ENCODE results near the gene CDK11A.
"Not testable (repeated sequence)": the region's sequence is repeated elsewhere in the genome, so short reads cannot be mapped to it uniquely, and the experiment has no call there.

The CDK11A gene

DNA sequence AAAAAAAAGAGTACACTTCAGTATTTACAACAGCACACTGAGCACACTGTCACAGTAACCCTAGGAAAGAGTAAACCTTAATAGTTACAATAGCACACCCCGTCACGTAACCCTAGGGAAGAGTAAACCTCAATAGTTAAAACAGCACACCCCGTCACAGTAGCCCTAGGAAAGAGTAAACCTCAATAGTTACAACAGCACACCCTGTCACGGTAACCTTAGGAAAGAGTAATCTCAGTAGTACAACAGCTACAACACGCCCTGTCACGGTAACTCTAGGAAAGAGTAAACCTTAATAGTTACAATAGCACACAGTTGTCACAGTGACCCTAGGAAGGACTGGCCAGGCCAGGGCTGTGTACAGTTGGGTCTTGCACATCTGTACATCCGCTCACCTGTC lies 3.0 kb downstream of the CDK11A start:
- FAIRE-seq: no peak

DNA sequence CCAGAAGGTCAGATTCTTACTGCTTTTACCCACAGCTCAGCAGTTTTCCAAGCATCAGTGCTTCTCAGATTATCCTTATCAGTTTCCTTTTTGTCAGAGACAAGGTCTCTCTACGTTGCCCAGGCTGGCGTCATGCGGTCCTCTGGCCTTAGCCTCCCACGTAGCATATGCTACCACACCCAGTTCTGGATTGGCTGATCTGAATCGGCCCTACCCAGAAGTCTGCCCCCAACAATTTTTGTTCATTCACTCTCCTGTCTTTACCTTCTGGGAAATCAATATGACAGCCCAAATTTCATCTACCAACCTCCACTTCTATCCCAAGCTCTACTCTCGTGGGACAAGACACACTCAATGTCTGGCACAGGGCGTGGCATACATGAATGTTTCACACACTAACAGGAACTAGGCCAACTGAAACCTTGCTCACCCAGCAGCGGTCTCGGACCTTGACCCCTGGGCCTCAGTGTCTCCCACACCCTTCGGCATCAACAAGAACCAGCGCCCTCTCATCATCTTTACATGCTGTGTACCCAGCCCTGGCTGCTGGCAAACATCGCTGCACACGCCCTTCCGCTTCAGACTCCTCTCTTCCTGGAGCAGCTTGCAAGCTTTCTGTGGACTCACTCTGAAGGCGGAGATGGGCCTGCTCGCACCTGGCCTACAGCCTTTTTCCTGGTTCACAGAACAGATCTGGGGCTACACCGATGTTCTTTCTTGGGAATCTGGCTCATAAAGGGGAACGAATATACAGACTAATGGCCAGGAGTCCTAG lies 8.9 kb downstream of the CDK11A start:
- not testable (repeated sequence) for FAIRE-seq

DNA sequence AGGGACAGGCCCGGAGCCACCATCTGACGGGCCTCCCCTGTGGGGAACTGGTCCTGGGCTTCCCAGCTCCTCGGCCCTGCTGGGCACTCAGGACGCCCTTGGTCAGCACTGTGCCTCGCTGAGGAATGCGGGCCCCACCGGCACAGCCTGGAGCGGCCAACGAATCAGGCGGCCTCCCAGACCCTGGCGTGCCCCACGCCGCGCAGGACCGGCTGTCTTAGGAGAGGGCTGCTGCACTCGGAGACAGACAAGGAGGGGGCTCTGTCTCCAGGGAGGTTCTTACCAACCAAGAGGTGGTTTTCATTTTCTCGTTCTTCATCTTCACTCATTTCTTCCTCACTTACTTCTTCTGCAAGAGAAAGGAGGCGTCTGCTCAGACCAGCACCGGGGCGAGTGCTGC lies 16.3 kb downstream of the CDK11A start:
- not testable (repeated sequence) for FAIRE-seq

GRCh38 chr1:1707241-1707640 lies 16.9 kb downstream of the CDK11A start:
- not testable (repeated sequence) for FAIRE-seq

- not testable (repeated sequence) for FAIRE-seq
Observed at GRCh38 chr1:1705623-1706022, 18.5 kb downstream of the CDK11A start.

DNA sequence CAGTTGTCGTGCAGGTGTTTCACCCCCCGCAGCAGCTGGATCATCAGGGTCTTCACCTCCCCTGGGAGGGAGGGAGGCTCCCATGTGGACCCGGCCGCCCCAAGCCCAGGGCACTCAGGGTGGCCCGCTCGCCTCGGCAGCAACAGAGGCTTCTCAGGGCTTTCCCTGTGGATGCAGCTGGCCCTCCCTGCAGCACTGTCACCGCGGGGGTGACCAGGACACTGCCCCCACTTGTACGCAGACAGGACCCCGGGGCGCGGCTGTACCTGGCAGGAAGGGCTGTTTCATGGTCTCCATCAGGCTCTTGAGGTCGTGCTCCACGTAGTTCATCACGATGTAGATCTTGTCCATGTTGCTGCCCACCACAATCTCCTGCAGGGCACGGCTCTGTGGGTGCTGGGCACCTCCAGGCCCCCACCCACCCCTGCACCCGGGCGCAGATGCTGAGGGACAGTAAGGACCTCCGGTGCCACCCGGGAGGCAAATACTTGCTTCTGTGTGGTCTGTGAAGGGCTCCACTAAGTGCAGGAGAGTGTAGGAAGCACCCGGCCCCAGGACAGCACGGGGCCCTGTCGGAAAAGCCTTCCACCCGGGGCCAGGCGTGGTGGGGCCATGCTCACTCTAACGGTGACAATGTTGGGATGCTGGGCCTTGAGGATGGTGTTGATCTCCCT lies 19.7 kb downstream of the CDK11A start:
- FAIRE-seq: not testable (repeated sequence)

DNA sequence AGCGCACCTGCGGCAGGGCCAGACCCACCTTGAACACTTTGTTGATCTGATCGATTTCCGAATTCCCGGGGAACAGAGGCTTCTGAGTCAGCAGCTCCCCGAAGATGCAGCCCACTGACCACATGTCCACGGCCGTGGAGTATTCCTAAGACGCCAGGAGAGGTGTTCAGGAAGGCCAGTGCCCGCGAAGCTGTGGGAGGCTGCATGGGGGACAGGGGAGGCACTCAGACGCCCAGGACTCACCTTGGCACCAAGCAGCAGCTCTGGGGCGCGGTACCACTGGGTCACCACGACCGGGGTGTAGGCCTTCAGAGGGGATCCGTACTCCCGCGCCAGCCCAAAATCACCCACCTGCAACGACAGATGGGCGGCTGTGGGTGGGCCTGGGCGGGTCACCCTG lies 20.4 kb downstream of the CDK11A start:
- FAIRE-seq: no peak

GRCh38 chr1:1702506-1702905 lies 21.7 kb downstream of the CDK11A start:
- FAIRE-seq: not testable (repeated sequence)

- FAIRE-seq: not testable (repeated sequence)
Observed at GRCh38 chr1:1700557-1700956, 23.6 kb downstream of the CDK11A start.

GRCh38 chr1:1700067-1700466 lies 24.1 kb downstream of the CDK11A start:
- not testable (repeated sequence) for FAIRE-seq

- not testable (repeated sequence) for FAIRE-seq
Observed at GRCh38 chr1:1699061-1699460, 25.1 kb downstream of the CDK11A start.

DNA sequence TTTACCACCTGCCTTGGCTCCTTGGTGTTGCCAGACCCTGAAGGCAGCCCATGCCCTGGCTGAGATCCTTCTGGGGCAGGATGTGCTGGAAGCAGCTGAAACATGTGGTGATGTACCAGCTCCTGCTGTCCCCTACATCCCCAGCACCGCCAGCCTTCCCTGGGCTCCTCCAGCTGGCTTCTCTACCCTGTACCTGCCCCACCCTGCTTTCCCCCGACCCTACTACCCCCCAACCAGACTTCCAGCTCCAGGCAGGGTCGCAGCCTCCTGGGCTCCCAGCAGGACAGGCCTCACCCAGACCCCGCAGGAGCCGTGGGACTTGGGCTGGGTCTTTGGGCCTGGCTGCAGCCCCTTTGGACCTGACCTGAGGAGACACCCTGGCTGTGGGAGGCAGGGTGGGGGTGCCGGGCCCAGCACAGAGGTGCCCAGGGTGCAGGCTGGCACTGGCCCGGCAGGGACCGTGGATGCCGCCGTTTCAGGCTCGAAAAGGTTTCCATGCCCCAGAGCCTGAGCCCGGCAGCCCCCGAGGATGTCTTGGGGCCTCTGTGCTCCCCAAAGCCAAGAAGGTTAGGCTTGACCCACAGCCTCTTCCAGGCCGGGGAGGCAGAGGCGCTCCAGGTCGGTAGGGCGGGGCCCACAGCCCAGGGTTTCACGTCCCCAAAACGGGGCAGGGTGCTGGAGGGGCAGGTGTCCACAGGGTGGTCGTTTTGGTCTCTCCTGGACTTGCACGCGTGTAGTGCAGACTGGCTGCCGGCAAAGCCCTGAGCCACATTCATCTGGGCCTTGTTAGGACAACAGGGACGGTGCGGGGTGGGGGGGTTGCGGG lies 26.6 kb downstream of the CDK11A start:
- FAIRE-seq: not testable (repeated sequence)

GRCh38 chr1:1696431-1697357 lies 27.5 kb downstream of the CDK11A start:
- FAIRE-seq: not testable (repeated sequence)

GRCh38 chr1:1692714-1693647 lies 31.2 kb downstream of the CDK11A start, which contains the start of gene SLC35E2B:
SLC35E2B (minus strand) TSS chr1:1692795; CDS start chr1:1676699, 16,096 bp downstream.
- FAIRE-seq: peak; percentile 84

- not testable (repeated sequence) for FAIRE-seq
Observed at GRCh38 chr1:1692324-1692713, 31.8 kb downstream of the CDK11A start.

- not testable (repeated sequence) for FAIRE-seq
Observed at GRCh38 chr1:1691443-1691842, 32.7 kb downstream of the CDK11A start.

GRCh38 chr1:1689526-1689925 lies 34.6 kb downstream of the CDK11A start:
- FAIRE-seq: not testable (repeated sequence)

GRCh38 chr1:1687846-1688245 lies 36.3 kb downstream of the CDK11A start:
- no peak for FAIRE-seq

GRCh38 chr1:1684031-1684681 lies 40.0 kb downstream of the CDK11A start:
- FAIRE-seq: no peak

Measured in A204.1 (cell line).